Breast epithelium (tissue), 3 donors: ENCODE data around the gene PNMA1.

ENCODE experiments used
- POLR2AphosphoS5 ChIP-seq, 3 donors: sonication (generic); formaldehyde crosslinking; IDR thresholded peaks; one replicate each; pipeline ENCODE4 v1.6.1; 2017; ENCODE audit warnings: antibody characterized with exemption in 3 of 3
- TF ChIP-seq, protein P1 (sequence below), 3 donors: fragments of 450-650 bp; IDR thresholded peaks; one replicate each; pipeline ENCODE4 v1.5.1; 2016 to 2017; ENCODE audit warnings: antibody characterized with exemption in 3 of 3, mild to moderate bottlenecking in 3 of 3, moderate library complexity in 3 of 3

DNA sequence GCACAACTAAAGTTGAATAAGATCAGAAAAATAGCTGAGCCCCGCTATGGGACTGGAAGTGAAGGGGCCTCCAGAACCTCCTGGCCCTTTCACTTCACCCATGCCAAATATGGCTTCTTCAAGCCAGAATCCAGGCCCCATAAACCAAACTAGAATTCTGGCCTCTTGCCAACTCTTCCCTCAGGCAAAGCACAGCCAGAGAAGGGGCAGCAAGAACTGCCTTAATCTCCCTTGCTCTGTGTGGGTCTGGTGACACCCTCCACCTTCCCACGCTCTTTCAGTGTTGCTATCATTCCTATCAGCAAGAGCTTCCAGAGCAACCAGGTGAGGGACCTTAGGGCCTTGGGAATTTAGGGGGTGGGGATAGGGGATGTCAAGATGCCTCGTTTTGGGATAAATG, 3.1 kb upstream of the PNMA1 start:
- TF ChIP-seq, protein P1, sequence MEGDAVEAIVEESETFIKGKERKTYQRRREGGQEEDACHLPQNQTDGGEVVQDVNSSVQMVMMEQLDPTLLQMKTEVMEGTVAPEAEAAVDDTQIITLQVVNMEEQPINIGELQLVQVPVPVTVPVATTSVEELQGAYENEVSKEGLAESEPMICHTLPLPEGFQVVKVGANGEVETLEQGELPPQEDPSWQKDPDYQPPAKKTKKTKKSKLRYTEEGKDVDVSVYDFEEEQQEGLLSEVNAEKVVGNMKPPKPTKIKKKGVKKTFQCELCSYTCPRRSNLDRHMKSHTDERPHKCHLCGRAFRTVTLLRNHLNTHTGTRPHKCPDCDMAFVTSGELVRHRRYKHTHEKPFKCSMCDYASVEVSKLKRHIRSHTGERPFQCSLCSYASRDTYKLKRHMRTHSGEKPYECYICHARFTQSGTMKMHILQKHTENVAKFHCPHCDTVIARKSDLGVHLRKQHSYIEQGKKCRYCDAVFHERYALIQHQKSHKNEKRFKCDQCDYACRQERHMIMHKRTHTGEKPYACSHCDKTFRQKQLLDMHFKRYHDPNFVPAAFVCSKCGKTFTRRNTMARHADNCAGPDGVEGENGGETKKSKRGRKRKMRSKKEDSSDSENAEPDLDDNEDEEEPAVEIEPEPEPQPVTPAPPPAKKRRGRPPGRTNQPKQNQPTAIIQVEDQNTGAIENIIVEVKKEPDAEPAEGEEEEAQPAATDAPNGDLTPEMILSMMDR (IDR thresholded peaks at IDR 0.05): no peak
- no peak for TF ChIP-seq POLR2AphosphoS5 (IDR thresholded peaks at IDR 0.05)
